Measurements from ENCODE around the gene MAGEF1.
A peak's percentile ranks its signal among the peaks of the same experiment; 100 is the strongest.

MAGEF1 gene, protein sequence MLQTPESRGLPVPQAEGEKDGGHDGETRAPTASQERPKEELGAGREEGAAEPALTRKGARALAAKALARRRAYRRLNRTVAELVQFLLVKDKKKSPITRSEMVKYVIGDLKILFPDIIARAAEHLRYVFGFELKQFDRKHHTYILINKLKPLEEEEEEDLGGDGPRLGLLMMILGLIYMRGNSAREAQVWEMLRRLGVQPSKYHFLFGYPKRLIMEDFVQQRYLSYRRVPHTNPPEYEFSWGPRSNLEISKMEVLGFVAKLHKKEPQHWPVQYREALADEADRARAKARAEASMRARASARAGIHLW

DNA sequence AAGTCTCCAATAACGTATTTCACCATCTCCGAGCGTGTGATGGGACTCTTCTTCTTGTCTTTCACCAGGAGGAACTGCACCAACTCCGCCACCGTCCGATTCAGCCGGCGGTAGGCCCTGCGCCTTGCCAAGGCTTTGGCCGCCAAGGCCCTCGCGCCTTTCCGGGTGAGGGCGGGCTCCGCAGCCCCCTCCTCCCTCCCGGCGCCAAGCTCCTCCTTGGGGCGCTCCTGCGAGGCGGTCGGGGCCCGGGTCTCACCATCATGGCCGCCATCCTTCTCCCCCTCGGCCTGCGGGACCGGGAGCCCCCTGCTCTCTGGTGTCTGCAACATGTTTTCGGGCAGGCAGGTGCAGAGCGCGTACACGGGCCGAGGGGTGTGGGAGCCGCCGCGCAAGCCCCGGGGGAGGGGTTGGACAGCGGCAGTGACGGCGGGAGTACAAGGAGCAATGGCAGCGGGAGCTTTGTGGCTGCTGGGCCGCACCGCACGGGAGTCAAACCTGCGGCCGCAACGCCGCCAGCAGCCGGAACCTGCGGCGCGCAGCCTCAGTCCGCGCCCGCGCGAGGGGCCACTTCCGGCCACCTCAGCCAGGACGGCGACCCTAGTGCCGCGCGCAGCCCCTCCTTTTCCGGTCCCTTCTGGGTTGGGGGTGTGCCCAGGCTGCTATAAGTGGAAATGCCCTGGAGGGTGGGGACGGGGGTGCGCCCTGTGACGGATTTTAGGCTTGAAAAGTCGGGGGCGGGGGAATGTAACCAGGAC is at the start of gene MAGEF1:
TSS of gene MAGEF1 (minus strand) at position 572 of the 755 bp plus-strand sequence. CDS start at position 329, 243 bp downstream.
- peak; percentile 70 for DNase-seq (ENCODE audit: low spot score)

DNA sequence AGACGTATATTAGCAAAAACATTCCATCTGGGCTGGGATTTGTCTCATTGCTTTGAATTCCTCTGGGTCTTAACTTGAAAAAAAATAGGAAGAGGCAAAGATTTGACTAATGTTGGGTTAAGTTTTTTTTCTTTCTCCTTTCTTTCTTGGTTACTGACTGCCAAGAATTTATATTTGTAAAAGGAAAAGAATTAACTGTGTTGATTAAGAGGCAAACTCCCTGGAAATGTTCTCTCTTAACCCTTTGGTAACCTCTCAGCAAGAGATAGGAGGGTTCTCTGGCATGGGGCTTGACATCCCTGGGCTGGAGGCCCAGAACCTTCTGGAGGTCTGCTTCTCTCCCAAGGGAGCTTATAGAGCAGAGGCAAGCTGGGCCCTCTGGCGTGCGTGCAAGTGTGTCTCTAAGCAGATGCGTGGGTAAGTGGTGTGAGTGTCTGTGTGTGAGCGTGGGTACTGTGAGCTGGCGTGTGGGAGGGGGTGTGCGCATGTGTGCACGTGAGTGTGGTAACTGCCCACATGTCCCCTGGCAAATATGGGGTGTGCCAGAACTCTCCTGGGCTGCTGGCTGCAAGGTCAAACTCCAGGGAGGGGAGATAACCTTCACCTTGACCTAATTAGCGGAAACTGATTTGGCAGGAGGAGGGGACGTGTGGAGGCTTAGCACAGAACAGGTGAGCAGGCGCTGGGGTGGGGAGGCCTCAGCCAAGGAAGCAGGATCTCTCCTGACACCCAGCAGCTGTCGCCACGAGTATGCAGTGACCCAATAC is 49.4 kb upstream of the MAGEF1 start:
- no peak for DNase-seq (ENCODE audit: low spot score)

DNA sequence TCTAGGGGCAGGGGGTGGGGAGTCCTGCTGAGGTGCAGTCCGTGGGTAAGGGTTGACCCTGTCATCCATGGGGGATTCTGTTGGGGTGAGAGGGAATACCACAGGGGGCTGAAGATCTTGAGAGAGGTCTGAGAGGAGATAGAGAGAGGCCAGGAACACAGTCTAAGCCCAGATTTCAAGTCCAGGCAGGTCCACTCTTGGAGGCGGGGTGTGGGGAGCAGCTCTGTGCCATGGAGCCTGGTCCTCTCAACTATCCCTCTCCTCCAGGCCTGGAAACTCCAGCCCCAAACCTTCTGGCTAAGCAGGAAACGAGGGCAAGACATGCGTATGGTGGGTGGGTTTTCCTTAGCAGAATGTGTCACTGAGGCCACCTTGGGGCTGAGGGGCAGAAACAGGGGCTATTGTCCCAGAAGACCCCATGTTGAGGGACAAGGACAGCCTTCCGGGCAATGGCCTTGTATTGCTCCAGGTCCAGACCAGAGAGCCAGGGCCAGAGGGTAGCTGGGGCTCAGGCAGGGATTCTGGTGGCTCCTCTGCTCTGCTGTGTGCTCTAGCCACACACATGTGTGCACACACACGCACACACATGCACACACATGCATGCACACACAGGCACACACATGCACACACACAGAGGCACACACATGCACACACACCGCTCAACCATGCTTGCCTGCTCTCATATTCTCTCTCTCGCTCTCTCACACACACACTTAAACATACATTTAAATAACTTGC is 48.6 kb upstream of the MAGEF1 start:
- DNase-seq (ENCODE audit: low spot score): no peak

DNA sequence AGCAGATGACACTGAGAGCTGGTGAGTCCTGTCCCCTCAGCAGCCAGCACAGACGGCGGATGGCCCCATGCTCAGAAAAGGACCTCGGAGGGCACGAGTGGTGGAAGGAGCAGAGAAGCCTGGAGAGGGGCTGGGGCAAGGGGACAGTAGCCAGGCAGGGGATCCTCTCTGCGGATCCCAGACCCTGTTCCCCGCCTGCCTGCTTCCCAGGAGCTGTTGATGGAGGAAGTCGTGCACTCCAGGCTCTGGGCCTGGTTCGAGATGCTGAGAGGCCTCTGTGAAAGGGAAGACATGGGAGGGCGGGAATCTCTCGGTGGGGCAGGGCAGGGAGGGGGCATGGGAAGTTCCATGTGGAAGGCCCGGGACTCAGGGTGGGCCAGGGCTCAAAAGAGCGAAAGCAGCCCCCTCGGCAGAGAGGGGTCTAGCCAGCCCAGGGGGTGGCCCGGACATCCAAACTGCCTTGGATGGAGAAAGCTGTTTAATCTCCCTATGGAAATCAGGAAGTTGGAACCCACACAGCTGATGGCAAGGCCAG is 47.9 kb upstream of the MAGEF1 start:
- DNase-seq (ENCODE audit: low spot score): no peak

DNA sequence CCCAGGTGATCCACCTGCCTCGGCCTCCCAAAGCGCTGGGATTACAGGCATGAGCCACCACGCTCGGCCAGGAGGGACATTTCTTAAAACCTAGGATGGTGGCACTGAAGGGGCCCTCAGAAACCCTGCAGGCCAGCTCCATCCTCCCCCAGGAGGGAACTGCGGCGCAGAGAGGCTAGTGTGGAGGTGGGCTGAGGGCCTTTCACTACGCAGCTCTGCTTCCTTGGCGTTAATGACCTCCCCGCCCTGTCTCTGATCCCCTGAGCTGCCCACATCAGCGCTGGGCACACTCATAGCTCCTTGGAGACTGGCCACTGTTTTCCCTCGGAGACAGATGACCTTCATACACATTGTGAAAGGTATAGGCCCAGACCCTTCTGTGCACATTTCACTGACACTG is 46.2 kb upstream of the MAGEF1 start:
- DNase-seq (ENCODE audit: low spot score): no peak

DNA sequence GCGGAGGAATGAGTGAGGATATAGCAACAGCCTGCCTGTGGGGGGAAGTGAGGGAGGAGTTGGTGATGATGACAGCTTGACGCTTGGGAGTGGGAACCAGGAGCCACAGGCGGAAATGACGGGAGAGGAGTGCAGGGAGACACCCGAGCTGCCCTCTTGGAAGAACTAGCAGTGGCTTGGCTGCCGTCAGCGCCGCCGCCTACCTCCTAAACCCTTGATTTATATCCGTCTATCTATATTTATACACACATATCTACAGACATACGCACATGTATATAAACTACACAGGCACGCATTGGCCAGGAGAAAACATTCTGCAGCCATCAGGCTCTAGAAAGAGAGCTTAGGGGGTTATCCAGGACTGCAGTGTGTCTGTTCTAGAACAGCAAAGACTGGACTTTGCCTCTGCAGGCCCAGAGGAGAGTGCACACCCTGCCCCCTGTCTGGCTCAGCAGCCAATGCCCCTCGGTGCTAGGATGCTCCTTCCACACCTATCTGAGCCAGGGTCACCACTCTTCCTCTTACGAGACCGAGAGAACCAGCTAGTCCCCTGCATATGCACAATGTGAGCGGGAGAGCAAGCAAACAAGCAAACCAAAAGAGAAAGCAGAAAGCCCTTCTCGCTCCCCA is 45.3 kb upstream of the MAGEF1 start:
- DNase-seq (ENCODE audit: low spot score): peak; percentile 66

DNA sequence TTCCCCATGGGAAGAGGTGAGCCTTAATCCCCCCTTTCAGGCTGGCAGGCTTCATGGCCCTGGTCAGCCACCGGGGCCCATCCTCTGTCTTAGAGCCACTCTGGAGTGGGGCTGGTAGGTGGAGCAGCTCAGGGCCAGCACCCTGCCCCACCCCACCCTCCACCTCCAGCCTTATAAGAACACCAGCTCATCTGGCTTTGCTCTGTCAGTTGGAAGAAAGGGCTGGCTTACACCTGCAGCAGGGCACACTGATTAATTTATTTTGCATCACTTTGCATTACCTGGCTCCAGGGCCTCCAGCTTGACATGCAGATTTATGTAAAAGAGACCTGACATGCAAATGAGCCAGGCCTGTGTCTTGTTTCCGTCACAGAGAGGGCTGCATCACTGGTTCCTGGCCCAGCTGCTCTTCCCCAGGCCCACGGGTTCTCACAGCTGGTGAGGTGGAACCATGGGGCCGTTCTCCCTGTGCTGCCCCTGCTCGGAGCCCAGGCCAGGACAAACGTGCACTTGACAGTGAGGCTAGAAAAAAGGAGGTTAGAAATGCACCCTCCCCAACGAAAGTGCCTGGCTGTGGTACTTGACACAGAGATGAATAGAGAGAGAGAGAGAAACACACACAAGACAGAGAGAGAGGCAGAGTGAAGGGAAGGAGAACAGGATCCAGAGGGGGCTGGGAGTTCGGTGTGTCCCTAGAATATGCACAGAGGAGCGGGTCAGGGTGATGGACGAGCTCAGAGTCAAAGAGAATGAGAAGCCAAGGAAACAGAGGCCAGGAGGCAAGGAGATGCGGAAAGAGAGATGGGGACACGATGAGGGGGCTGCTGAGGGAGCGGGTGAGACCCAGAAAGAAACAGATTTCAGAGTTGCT is 44.5 kb upstream of the MAGEF1 start:
- DNase-seq (ENCODE audit: low spot score): no peak

DNA sequence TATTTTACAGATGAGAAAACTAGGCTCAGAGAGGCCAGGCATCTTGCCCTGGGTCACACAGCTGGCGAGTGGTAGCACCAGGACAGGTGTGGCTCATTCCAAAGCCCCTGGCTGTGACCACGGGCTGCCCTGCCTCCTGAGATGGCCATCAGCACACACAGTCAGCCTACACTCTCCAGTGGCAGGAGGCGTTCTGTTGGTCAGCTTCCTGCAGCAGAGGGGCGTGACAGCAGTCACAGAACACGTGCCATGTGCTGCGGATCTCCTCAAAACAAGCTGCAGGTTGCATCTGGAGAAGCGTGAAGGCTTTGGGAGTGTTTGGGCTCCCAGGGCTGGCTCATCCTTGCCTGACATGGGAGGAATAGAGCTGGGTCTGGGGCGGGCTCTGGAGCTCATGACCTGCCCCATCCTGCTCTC is 43.5 kb upstream of the MAGEF1 start:
- no peak for DNase-seq (ENCODE audit: low spot score)

DNA sequence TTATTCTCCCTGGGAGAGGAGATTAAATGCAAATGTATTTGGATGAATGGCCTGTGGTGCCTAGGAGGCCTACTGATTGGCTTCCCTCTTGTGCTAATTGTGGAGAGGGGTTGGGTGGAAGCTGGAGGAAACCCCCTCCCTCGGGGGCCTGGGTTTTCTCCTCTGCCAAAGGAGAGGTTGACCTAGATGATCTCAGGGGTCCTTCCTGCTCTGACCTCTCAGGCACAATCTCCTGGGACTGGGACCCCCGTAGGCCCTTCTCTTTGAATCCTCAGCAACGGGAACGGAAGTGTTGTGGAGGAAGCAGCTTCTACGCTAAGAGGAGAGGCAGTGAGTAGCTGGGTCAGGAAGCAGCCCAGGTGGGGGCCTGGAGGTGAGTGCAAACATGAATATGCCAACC is 40.5 kb upstream of the MAGEF1 start:
- no peak for DNase-seq (ENCODE audit: low spot score)

DNA sequence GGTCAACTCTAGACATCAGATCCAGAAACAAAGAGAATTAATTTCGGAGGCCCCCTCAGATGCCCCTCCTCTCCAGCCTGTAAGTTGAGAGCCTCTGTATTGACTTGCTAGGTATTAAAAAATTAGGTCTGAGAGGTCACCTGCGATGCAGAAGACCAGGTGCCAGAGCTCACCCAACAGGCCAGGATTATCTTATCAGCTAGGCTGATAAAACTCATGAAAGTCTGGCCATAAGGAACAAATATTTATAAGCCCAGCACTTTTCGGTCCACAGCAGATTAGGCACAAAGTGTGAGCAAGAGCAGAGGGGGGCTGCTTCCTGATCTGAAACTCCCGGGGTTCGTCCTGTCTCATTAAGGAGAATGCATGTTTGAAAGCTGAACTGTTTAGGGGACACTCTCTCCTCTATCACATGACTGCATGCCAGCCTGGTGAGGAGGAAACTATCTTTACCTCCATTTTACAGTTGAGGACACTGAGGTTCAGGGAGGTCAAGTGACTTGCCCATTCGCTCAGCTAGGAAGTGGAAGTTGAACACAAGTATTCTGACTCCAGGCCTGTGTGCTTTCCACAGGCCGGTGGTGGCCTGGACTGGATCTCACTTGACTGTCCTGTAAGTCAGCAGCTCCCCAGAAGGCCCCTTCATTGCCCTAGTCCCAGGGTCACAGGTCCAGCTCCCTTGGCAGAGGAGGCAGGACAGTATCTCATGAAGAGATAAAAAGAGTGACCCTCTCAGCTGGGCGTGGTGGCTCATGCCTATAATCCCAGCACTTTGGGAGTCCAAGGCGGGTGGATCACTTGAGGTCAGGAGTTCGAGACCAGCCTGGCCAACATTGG is 39.6 kb upstream of the MAGEF1 start:
- no peak for DNase-seq (ENCODE audit: low spot score)

DNA sequence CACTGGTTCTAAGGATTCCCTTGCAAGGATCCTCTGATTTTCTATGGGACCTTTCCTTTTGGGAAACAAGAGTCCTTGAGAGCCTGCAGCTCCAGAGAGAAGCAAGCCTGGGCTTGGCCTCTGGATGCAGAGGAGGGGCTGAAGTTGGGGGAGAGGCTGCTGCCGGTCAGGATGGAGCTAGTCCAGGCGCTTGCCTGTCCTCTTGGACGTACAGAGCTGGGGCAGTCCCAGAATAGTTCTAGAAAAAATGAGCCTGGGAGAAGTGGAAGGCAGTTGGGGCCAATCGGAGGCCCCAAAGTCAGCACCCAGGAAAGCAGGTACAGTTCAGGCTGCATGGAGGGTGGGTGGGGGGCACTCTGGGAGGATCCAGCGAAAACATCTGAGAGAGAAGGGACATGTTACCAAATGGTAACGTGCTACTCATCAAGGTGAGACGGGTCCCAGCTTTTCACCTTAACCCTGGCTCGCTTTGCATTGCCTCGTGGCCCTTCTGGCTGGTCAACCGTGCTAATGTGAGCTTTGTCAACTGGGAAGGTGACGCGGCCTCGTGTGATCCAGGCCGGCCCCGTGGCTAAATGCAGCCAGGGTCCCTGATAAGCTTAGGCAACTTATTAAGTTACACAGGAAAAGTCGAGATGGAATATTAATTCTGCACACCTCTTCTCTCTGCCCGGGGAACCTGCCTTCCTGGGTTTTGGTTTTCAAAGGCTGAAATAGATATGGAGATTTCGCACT is 38.7 kb upstream of the MAGEF1 start:
- DNase-seq (ENCODE audit: low spot score): no peak

DNA sequence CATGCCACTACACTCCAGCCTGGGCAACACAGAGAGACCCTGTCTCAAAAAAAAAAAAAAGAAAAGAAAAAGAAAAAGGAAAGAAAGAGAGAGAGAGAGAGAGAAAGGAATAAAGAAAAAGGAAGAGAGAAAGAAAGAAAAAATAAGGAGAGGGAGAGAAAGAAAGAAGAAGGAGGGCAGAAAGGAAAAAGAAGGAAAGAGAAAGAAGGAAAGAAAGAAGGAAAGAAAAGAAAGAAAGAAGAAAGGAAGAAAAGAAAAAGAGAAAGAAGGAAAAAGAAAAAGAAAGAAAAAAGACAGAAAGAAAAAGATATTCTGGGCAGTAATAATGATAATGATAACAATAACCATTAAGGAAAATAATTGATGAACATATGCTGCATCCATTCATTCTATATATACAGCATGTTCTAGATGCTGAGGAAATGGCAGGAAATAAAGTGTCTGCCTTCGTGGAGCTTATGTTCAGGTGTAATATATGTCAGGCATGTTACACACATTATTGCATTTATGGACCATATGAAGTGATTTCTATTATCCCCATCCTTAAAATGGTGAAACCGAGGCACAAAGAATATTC is 37.4 kb upstream of the MAGEF1 start:
- no peak for DNase-seq (ENCODE audit: low spot score)

DNA sequence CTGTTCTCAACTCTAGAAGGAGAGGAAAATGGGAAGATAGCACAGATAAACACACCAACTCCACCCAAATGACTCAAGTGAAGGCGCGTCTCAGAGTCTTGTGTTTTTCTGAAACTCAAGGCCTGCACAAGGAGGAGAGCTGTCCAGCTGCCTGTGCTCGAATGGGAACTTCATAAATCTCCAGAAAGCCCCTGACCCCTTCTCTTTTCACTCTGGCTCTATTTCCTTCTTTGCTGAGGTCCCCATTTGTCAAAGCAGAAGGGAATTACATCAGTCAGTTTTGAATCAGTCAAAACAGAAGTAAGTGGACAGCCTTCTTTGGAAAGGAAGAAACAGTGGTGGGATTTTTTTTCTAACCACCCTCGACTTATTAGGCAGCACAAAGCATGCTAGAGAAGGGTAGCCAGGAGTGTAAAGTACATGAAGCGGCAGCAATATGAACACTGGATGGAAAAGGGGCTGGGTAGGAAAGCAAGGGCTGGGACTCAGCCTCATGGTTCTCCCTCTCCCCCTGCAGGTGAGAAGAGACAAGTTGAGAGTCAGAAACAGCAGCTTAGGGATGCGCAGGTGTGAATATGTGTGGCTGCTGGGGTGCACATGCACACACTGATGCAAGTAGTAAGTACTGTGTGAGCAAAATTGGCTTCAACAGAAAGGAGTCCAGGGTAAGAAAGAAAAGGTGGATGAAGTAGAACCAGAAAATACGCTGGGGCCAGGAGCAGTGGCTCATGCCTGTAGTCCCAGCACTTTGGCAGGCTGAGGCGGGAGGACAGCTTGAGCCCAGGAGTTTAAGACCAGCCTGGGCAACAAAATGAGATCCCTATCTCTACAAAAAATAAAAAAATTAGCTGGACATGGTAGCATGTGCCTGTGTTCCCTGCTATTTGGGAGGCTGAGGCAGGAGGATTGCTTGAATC is 36.6 kb upstream of the MAGEF1 start:
- no peak for DNase-seq (ENCODE audit: low spot score)

DNA sequence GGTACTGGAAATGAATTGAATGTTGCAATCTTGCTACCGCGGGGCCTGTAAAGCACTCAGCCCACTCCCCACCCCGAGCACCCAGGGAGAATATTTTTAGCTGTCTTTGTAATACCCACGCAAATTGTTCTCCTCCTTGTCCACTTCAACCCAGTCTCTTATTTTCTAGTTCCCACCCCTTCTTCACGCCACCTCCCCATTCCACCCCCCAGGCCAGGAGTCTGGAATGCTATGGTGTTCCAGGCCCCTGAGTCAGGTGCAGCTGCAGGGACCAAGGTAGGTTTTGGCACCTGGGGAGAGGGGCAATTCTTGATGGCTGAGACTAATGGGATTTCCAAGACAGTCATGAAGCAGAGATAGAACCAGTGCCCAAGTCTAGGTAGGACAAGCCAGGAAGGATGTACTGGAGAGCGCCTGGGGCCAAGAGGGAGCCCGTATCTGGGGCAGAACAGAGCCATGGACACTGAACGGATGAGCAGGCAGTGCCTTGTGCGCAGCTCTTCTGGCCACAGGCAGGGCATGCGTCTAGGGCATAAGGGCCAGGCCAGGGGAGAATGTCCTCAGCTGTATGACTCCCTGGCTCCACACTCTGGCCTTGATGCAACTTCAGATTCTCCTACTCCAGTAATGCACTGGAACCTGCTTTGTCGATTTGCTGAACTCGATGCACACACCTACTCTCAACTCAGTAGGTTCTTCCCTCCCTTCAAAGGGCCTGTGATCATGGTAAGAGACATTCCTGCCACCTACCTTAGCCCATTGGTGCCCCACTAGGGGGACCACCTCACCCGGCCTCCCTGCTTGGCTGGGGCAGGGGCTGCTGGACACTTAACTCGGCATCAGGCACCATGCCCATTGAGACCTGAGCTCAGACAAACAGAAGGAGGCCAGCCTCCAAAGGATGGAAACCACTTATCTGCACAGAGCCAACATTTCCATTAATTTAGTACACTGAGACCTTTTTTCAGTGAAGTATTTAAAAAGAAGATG is 34.6 kb upstream of the MAGEF1 start:
- no peak for DNase-seq (ENCODE audit: low spot score)

DNA sequence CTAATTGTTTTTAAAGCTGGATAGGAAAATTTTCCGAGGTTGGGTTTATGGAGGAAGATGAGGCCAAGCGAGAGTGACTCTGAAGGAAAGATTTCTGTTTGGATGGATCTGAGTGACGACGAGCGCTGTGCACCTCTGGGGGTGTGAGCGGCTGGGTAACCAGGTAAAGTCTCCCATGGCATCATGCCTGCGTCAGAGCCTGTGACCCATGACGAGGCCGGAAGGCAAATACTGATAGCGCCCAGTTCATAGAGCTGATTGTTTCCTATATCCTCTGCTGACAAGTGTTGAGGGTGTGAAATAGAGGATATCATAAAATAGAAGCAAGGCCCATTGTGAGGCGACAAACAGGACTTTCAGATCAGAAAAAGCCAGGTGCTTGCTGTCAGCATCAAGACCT is 33.7 kb upstream of the MAGEF1 start:
- DNase-seq (ENCODE audit: low spot score): no peak

DNA sequence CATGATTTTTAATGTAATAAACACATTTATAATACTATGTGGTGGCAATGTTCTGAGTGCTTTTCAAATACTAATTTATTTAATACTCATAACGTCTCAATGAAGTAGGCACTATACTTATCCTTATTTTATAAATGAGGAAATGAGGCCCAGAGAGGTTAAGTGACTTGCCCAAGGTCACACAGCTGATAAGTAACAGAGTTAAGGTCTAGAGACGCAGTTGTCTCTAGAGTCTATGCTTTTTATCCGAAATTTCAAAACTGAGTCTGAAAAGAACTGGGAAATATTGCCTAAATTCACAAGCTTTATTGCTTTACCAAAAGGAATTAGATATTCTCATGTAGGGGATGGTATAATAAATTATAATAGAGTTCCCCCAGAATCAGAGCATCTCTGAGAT is 31.4 kb upstream of the MAGEF1 start:
- no peak for DNase-seq (ENCODE audit: low spot score)
